ENCODE measurements around the gene SPRY4.
A peak's percentile ranks its signal among the peaks of the same experiment; 100 is the strongest.

The SPRY4 gene

DNA sequence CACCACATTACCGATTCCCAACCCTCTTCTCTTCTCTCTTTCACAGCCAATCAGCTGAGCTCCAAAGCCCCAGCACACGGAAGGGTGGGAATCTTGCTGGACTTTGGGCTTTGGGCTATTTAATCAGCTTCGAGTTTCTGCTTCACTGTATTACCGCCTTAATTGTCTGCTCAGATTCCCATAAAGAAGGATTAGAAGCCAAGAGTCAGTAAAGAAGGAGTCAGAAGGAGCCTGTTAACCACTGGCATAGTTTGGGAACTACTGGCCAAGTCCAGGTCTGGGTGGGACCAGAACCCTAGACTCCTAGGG lies 4.4 kb downstream of the SPRY4 start:
- no peaks in the 10 kb centered on the region for H3K36me3 ChIP-seq (ENCODE audit: insufficient read depth, low read length)
- DNase-seq (ENCODE audit: low read depth, low spot score), result no peak
- H3K27ac ChIP-seq, result no peak overlapping the region
- H3K9me3 ChIP-seq (ENCODE audit: low read depth, low read length), result no peaks in the 10 kb centered on the region
- no peak for TF ChIP-seq POLR2AphosphoS5 (IDR thresholded peaks at IDR 0.05; ENCODE audit: borderline replicate concordance, low read depth, low read length)
- no peak overlapping the region for H3K4me3 ChIP-seq
- H3K9ac ChIP-seq (ENCODE audit: insufficient read length), result no peak overlapping the region

DNA sequence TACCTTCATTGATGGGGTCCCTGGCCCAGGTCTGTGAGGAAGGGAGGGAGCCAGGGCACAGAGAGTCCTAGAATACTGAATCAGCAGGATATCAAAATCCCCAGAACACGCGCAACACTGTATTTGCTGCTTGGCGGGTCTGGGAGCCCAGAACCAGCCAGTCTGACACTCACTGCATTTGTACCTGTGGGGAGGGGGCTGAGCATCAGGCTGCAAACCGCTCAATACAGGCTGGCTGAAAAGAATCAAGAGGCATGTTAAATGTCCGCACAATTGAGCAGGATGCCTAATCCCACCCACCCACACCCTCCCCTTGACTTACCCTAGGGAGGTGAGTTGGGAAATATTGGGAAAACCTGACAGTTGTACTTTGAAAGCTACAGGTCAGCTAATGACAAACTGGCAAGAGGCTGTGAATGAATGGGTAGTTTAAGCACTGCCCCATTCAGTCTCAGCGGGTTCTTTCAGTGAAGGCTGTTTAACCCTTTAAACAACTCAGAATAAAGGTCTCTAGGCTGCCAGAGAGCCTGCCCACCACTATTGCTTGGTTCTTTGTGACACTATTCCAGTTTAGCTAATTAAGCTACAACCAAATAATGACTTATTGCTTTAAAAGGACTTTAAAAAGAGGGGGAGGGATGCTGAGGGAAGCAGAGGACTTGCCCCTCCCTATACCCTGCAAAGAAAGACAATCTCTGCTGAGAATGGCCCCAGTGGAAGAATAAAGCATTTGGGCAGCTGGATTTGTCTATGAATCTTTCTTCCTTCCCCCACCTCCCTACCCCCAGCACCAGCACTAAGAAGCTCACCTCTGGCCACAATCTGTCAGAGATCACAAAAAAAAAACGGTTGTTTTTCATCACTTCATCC lies 5.0 kb downstream of the SPRY4 start:
- Histone ChIP-seq H3K4me3 (no peak overlapping the region), H3K36me3 (ENCODE audit: insufficient read depth, low read length) (no peaks in the 10 kb centered on the region), H3K9me3 (ENCODE audit: low read depth, low read length) (no peaks in the 10 kb centered on the region), H3K27ac (no peak overlapping the region), H3K9ac (ENCODE audit: insufficient read length) (no peak overlapping the region)
- no peak for DNase-seq (ENCODE audit: low read depth, low spot score)
- TF ChIP-seq FOXP2 (optimal IDR thresholded peaks at IDR 0.05; ENCODE audit: control extremely low read depth, extremely low read length, insufficient read depth) (no peak), POLR2AphosphoS5 (IDR thresholded peaks at IDR 0.05; ENCODE audit: borderline replicate concordance, low read depth, low read length) (no peak), EZH2 (IDR thresholded peaks at IDR 0.05) (no peak)

DNA sequence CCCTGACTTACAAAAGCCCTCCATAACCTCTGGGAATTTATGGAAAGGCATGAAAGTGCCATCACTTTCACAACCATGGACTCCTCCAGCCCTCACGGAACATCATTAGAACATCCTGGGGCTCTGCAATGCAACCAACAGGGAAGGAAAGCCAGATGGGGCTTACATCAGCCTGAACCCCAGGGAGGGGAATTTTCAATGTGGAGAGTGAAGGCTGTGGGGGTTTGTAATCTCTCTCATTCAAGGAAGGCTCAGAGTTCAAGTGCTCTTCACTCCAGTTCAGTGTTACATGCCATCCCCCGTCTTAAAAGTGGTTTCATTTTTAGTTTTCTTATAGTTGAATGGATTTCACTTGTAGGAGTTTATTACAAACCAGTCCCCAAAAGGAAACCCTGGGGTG lies 5.7 kb downstream of the SPRY4 start:
- TF ChIP-seq FOXP2 (optimal IDR thresholded peaks at IDR 0.05; ENCODE audit: control extremely low read depth, extremely low read length, insufficient read depth), result no peak
- TF ChIP-seq EZH2 (IDR thresholded peaks at IDR 0.05), result no peak
- TF ChIP-seq POLR2AphosphoS5 (IDR thresholded peaks at IDR 0.05; ENCODE audit: borderline replicate concordance, low read depth, low read length), result no peak
- no peak overlapping the region for H3K9ac ChIP-seq (ENCODE audit: insufficient read length)
- no peak overlapping the region for H3K4me3 ChIP-seq
- H3K36me3 ChIP-seq (ENCODE audit: insufficient read depth, low read length), result no peaks in the 10 kb centered on the region
- DNase-seq (ENCODE audit: low read depth, low spot score), result no peak
- H3K27ac ChIP-seq, result no peak overlapping the region
- H3K9me3 ChIP-seq (ENCODE audit: low read depth, low read length), result no peaks in the 10 kb centered on the region

DNA sequence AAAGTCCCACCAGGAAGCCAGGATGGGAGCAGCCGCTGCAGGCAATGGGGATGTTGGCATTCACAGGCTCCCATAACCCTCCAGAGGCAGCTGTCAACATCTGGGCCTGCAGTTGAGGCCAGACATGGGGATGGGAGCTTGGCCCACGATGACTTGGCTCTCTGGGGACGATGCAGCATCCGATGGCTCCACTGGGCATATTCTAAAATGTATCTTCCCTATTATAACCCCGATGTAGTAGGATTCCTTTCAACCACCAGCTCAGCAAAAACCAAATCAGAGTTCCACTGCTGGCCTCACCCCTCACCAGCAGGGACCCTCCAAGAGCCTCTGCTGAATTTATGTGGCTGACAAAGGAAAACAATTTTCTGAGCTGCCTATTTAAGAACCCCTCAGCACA lies 7.1 kb downstream of the SPRY4 start:
- Histone ChIP-seq H3K27ac (no peak overlapping the region), H3K36me3 (ENCODE audit: insufficient read depth, low read length) (no peaks in the 10 kb centered on the region), H3K9ac (ENCODE audit: insufficient read length) (no peak overlapping the region), H3K9me3 (ENCODE audit: low read depth, low read length) (no peaks in the 10 kb centered on the region), H3K4me3 (no peak overlapping the region)
- no peak for TF ChIP-seq POLR2AphosphoS5 (IDR thresholded peaks at IDR 0.05; ENCODE audit: borderline replicate concordance, low read depth, low read length)
- no peak for TF ChIP-seq FOXP2 (optimal IDR thresholded peaks at IDR 0.05; ENCODE audit: control extremely low read depth, extremely low read length, insufficient read depth)
- no peak for TF ChIP-seq EZH2 (IDR thresholded peaks at IDR 0.05)
- no peak for DNase-seq (ENCODE audit: low read depth, low spot score)

DNA sequence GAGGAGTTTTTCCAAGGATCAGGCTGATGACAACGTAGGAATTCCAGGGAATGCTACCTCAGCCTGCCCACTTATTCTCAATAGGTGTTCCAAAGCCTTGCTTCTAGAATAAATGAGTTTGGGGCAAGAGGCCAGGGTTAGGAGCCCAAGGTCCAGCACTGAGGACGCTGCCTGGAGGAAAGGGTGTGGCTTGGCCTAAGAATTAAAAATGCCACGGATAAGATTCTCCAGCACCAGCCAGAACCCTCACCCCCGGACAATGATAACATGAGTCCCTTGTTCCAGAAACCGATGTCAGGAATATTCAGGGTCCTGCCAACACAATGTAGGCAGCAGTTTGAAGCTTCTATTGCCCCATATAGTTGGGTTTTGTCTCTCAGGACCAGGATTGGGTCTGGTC lies 7.6 kb downstream of the SPRY4 start:
- no peaks in the 10 kb centered on the region for H3K36me3 ChIP-seq (ENCODE audit: insufficient read depth, low read length)
- H3K9me3 ChIP-seq (ENCODE audit: low read depth, low read length), result no peaks in the 10 kb centered on the region
- H3K9ac ChIP-seq (ENCODE audit: insufficient read length), result no peak overlapping the region
- no peak overlapping the region for H3K4me3 ChIP-seq
- TF ChIP-seq FOXP2 (optimal IDR thresholded peaks at IDR 0.05; ENCODE audit: control extremely low read depth, extremely low read length, insufficient read depth) (no peak), EZH2 (IDR thresholded peaks at IDR 0.05) (no peak), POLR2AphosphoS5 (IDR thresholded peaks at IDR 0.05; ENCODE audit: borderline replicate concordance, low read depth, low read length) (no peak)
- no peak overlapping the region for H3K27ac ChIP-seq
- DNase-seq (ENCODE audit: low read depth, low spot score), result no peak

DNA sequence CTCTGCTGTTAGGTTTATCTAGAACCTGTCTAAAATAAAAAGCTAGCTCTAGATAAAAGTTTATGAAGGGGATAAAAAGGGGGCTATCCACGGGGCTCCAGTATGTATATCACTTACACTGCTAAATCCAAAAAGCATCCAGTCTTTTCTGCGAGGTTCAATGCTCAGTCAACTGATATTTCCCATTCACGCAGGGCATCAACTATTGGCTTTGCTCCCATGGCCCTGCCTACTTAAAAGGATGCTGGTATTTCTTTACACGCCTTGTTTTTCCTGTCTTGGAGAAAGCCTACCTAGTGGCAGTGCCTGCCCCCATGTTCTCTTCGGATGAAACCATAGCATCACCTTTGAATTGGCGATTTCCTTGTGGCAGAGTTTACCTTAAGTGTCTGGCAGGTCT lies 8.1 kb downstream of the SPRY4 start:
- Histone ChIP-seq H3K4me3 (peak overlapping the region; percentile 43), H3K9me3 (ENCODE audit: low read depth, low read length) (no peaks in the 10 kb centered on the region), H3K36me3 (ENCODE audit: insufficient read depth, low read length) (no peaks in the 10 kb centered on the region), H3K9ac (ENCODE audit: insufficient read length) (no peak overlapping the region), H3K27ac (no peak overlapping the region)
- no peak for DNase-seq (ENCODE audit: low read depth, low spot score)
- TF ChIP-seq POLR2AphosphoS5 (IDR thresholded peaks at IDR 0.05; ENCODE audit: borderline replicate concordance, low read depth, low read length) (no peak), FOXP2 (optimal IDR thresholded peaks at IDR 0.05; ENCODE audit: control extremely low read depth, extremely low read length, insufficient read depth) (no peak), EZH2 (IDR thresholded peaks at IDR 0.05) (no peak)

DNA sequence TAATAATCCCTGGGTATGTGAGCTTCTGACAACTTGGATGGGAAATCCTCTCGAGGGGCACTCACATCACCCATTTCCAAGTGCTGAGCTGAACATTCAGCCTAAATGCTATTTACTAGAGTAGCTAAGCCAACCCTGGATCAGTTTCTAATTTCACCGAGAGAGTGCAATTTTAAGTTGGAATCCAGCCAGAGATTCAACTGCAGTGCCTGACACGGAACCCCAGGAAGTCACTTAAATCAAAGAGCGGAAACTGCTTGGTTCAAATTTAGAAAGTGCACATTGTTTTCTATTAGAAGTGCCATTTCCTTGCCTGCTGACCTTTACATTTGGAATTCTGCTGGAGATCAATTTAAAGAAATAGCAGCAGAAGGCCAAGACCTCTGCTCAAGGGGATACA lies 8.8 kb downstream of the SPRY4 start:
- Histone ChIP-seq H3K9ac (ENCODE audit: insufficient read length) (no peak overlapping the region), H3K36me3 (ENCODE audit: insufficient read depth, low read length) (no peaks in the 10 kb centered on the region), H3K27ac (no peak overlapping the region), H3K4me3 (peak overlapping the region; percentile 43), H3K9me3 (ENCODE audit: low read depth, low read length) (no peaks in the 10 kb centered on the region)
- DNase-seq (ENCODE audit: low read depth, low spot score), result peak; percentile 90
- peak; percentile 49; the same call in 1 of the 2 replicates for TF ChIP-seq POLR2AphosphoS5 (IDR thresholded peaks at IDR 0.05; ENCODE audit: borderline replicate concordance, low read depth, low read length)
- no peak for TF ChIP-seq EZH2 (IDR thresholded peaks at IDR 0.05)

DNA sequence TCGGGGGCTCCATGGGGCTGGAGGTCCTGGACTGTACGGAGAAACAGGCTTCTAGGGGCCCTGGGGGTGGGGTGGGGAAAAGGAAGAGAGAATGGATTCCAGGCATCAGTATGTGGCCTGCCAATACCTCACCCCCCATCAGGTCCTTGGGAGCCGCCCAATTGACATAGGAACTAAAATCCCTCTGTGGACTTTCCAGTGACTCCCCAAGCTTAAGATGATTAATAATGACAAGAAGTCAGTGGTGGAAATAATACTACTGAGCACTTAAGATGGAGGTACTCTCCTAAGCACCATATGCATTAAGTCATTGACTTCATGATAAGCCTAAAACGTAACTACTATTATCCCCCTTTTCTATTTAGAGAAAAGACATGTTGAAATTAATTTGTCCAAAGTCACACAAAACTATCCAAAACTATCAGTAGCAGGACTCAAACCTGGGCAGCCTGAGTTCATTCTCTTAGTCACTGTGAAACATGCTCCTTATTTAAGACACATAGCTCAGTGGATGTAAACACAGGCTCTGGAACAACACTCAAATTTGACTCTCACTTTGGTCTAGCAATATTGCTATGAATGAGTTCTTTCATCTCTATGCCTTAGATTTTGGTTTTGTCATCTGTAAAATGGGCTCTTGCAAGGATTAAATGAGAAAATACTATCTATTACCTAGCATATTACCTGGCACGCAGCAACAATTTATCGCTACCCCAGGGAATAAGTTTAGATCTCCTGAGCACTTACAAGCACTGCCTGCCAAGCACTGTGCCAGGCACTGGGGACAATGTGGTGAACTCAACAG lies 9.5 kb downstream of the SPRY4 start:
- TF ChIP-seq POLR2AphosphoS5 (IDR thresholded peaks at IDR 0.05; ENCODE audit: borderline replicate concordance, low read depth, low read length), result no peak
- no peak for TF ChIP-seq FOXP2 (optimal IDR thresholded peaks at IDR 0.05; ENCODE audit: control extremely low read depth, extremely low read length, insufficient read depth)
- TF ChIP-seq EZH2 (IDR thresholded peaks at IDR 0.05), result no peak
- Histone ChIP-seq H3K9me3 (ENCODE audit: low read depth, low read length) (no peaks in the 10 kb centered on the region), H3K27ac (no peak overlapping the region), H3K4me3 (no peak overlapping the region), H3K36me3 (ENCODE audit: insufficient read depth, low read length) (no peaks in the 10 kb centered on the region), H3K9ac (ENCODE audit: insufficient read length) (no peak overlapping the region)
- no peak for DNase-seq (ENCODE audit: low read depth, low spot score)

All from SK-N-MC (cell line).